Testis (tissue), 3 donors: Measurements from ENCODE around the gene PROM2. TPM values are rescaled to one million over a fixed set of nuclear protein-coding genes. Genes with fewer than 3 reads are reported as not detected.

Experiments
- DNase-seq: peaks from one replicate; pipeline ENCODE4 v3.0.0-alpha.2; 2019
- H3K27ac ChIP-seq, 2 donors: fragments of 200-600 bp; sonication (generic); one replicate each; pipeline ENCODE4 v1.5.1; 2019
- H3K27me3 ChIP-seq: fragments of 200-600 bp; sonication (generic); one replicate; pipeline ENCODE4 v1.5.1; 2019
- H3K36me3 ChIP-seq: fragments of 200-600 bp; sonication (generic); one replicate; pipeline ENCODE4 v1.5.1; 2017; ENCODE audit warnings: low read depth; ENCODE audit errors: missing control alignments
- H3K4me1 ChIP-seq: fragments of 200-600 bp; sonication (generic); one replicate; pipeline ENCODE4 v1.5.1; 2019
- H3K4me3 ChIP-seq, 2 donors: fragments of 200-600 bp; sonication (generic); one replicate each; pipeline ENCODE4 v1.5.1; 2017 to 2019
- H3K9me3 ChIP-seq: fragments of 200-600 bp; sonication (generic); one replicate; pipeline ENCODE4 v1.5.1; 2017
- CTCF ChIP-seq, 3 experiments: fragments of 450-650 bp in 2 of 3; fragments of 200-600 bp in 1 of 3; sonication (generic) in 1 of 3; IDR thresholded peaks; one replicate each; pipeline ENCODE4 v1.5.1; 2016 to 2019; ENCODE audit warnings: antibody characterized with exemption in 3 of 3, mild to moderate bottlenecking in 2 of 3, moderate library complexity in 1 of 3
- POLR2A ChIP-seq: fragments of 450-650 bp; IDR thresholded peaks from one replicate; pipeline ENCODE4 v1.6.1; 2017; ENCODE audit warnings: antibody characterized with exemption, mild to moderate bottlenecking, moderate library complexity
- WGBS, 2 donors: methylation state at CpG; one replicate each; pipeline ENCODE4 v1.1.5; 2018; 5-methylcytosine and 5-hydroxymethylcytosine counted together
- intact Hi-C: fragments of 100-400 bp; cut with DNase I; formaldehyde crosslinking; loops from one replicate; pipeline ENCODE4 v1.15.1; 2023; ENCODE audit warnings: low total_unique reads
- polyA plus RNA-seq: library from polyadenylated mRNA; stranded (reverse); fragments of 350-450 nt; fragmentation: Illumina TruSeq; extraction: RNeasy Lipid Tissue Mini Kit (QIAGEN cat#74804); gene quantifications from one replicate; pipeline ENCODE4 v1.2.3, GENCODE V29; 2014; ENCODE audit warnings: low read depth, low replicate concordance; ENCODE audit not compliant: insufficient read depth
- total RNA-seq, 2 donors: library from RNA; depleted of rRNA; stranded (reverse); fragments of >200 nt; gene quantifications; one replicate each; pipeline ENCODE4 v1.2.3, GENCODE V29; 2016

PROM2 gene
- total and polyA plus RNA-seq, 3 donors from 2014 or later, result 1.3 to 2.4 (median 2.1) TPM

- intact Hi-C loops, result no loop called here
- Histone ChIP-seq H3K36me3 (no peaks in the 10 kb centered on the region), H3K9me3 (no peaks in the 10 kb centered on the region), H3K4me3 (no peak overlapping the region), H3K27me3 (no peaks in the 10 kb centered on the region), H3K4me1 (no peaks in the 10 kb centered on the region), H3K27ac (no peak overlapping the region)
- no peak for DNase-seq
- no peak for TF ChIP-seq CTCF (IDR thresholded peaks at IDR 0.05)
- no peak for TF ChIP-seq POLR2A
- 77 to 82% methylated on average over 2 of the region's 2 CpGs for WGBS, 2 donors
Observed at GRCh38 chr2:95258271-95258670, 16.0 kb upstream of the PROM2 start.

- Histone ChIP-seq H3K4me1 (no peaks in the 10 kb centered on the region), H3K4me3 (no peak overlapping the region), H3K27ac (no peak overlapping the region), H3K27me3 (no peaks in the 10 kb centered on the region), H3K9me3 (no peaks in the 10 kb centered on the region), H3K36me3 (no peaks in the 10 kb centered on the region)
- TF ChIP-seq POLR2A (no peak), CTCF (IDR thresholded peaks at IDR 0.05) (no peak)
- WGBS, 2 donors, result 83 to 86% methylated on average over 5 to 8 of the region's 8 CpGs
- intact Hi-C loops, result no loop called here
- DNase-seq, result no peak
Observed at GRCh38 chr2:95260028-95261023, 13.9 kb upstream of the PROM2 start.

DNA sequence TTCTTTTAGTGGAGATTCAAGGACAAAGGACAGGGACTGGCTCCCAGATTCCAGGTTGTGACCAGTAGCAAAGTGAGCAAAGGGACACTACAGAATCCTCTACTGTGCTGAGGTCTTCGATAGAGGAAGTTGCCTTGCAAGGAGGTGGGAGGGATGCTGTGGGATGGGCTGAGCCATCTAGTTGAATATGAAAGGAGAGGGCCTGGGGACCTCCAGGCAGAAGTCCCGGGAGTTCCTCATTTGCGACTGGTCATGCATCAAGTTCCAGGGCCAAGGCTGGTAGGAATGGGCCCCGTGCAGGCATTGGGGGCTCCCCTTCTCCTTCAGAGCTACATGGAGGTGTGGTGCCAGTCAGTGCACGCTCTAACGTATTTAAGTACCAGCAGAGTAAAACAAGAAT, 12.6 kb upstream of the PROM2 start:
- Histone ChIP-seq H3K4me1 (no peaks in the 10 kb centered on the region), H3K27me3 (no peaks in the 10 kb centered on the region), H3K9me3 (no peaks in the 10 kb centered on the region), H3K4me3 (no peak overlapping the region), H3K36me3 (no peaks in the 10 kb centered on the region), H3K27ac (no peak overlapping the region)
- 63 to 74% methylated on average over 6 of the region's 6 CpGs for WGBS, 2 donors
- no peak for DNase-seq
- no peak for TF ChIP-seq POLR2A
- no peak for TF ChIP-seq CTCF (IDR thresholded peaks at IDR 0.05)
- intact Hi-C loops, result no loop called here

- no peak for DNase-seq
- Histone ChIP-seq H3K9me3 (no peaks in the 10 kb centered on the region), H3K4me1 (no peaks in the 10 kb centered on the region), H3K4me3 (no peak overlapping the region), H3K36me3 (no peaks in the 10 kb centered on the region), H3K27me3 (no peaks in the 10 kb centered on the region), H3K27ac (no peak overlapping the region)
- WGBS, 2 donors, result 74 to 95% methylated on average over 2 of the region's 2 CpGs
- no peak for TF ChIP-seq CTCF (IDR thresholded peaks at IDR 0.05)
- TF ChIP-seq POLR2A, result no peak
- intact Hi-C loops, result no loop called here
Observed at GRCh38 chr2:95262896-95263542, 11.2 kb upstream of the PROM2 start.
